Ovary (tissue), 3 donors: ENCODE data around the gene C11orf54.

Experiments used
- EP300 ChIP-seq: sonication (generic); formaldehyde crosslinking; IDR thresholded peaks from one replicate; pipeline ENCODE4 v1.6.1; 2017; ENCODE audit warnings: antibody characterized with exemption
- POLR2A ChIP-seq: fragments of 450-650 bp; IDR thresholded peaks from one replicate; pipeline ENCODE4 v1.6.1; 2017; ENCODE audit warnings: antibody characterized with exemption, mild to moderate bottlenecking, moderate library complexity
- TF ChIP-seq, protein P1 (sequence below), 3 donors: fragments of 450-650 bp in 2 of 3; fragments of 200-600 bp in 1 of 3; IDR thresholded peaks; one replicate each; pipeline versions ENCODE4 v1.5.1 to v1.8.0; 2016 to 2022; ENCODE audit warnings: antibody characterized with exemption in 3 of 3, mild to moderate bottlenecking in 1 of 3
- donor health status: DM: no; HTN: no; CAD: no.

- TF ChIP-seq, protein P1, sequence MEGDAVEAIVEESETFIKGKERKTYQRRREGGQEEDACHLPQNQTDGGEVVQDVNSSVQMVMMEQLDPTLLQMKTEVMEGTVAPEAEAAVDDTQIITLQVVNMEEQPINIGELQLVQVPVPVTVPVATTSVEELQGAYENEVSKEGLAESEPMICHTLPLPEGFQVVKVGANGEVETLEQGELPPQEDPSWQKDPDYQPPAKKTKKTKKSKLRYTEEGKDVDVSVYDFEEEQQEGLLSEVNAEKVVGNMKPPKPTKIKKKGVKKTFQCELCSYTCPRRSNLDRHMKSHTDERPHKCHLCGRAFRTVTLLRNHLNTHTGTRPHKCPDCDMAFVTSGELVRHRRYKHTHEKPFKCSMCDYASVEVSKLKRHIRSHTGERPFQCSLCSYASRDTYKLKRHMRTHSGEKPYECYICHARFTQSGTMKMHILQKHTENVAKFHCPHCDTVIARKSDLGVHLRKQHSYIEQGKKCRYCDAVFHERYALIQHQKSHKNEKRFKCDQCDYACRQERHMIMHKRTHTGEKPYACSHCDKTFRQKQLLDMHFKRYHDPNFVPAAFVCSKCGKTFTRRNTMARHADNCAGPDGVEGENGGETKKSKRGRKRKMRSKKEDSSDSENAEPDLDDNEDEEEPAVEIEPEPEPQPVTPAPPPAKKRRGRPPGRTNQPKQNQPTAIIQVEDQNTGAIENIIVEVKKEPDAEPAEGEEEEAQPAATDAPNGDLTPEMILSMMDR (IDR thresholded peaks at IDR 0.05) = no peak
- TF ChIP-seq POLR2A (no peak), EP300 (no peak)
These were observed 5.3 kb upstream of the C11orf54 start for GRCh38 chr11:93736129-93736528.
